CD4-positive, alpha-beta T cell (primary cell): ENCODE results near the gene NXPE1. TPM values are rescaled to one million over a fixed set of nuclear protein-coding genes. Genes with fewer than 3 reads are reported as not detected.
"Not testable (repeated sequence)": the region's sequence is repeated elsewhere in the genome, so short reads cannot be mapped to it uniquely, and the experiment has no call there.

Experiments used
- ATAC-seq: fragments of 200-7000 bp; cut with Tn5 transposase; one replicate; pipeline ENCODE4 v1.10.0; 2022; ENCODE audit warnings: mild to moderate bottlenecking; ENCODE audit not compliant: poor library complexity
- CTCF ChIA-PET: fragments of 350-600 bp; sonication (Branson Sonifier 250); formaldehyde crosslinking; loops from one replicate; lab custom pipeline; 2021; ENCODE audit warnings: antibody characterized with exemption, inconsistent platforms; lab: Charles Lee
- POLR2A ChIA-PET: fragments of 350-600 bp; sonication (Branson Sonifier 250); formaldehyde crosslinking; loops from one replicate; lab custom pipeline; 2021; ENCODE audit warnings: antibody characterized with exemption, inconsistent platforms; lab: Charles Lee
- DNase-seq, 14 experiments: peaks; one replicate each; pipeline ENCODE4 v3.0.0-alpha.2; 2013 to 2020; ENCODE audit warnings: mixed read lengths in 2 of 14
- H3K27ac ChIP-seq, 2 donors: one replicate each; pipeline versions ENCODE4 v1.5.1 to v1.7.0; 2013; ENCODE audit warnings: low read length in 2 of 2, low read depth in 1 of 2, mild to moderate bottlenecking in 1 of 2
- H3K27me3 ChIP-seq, 2 experiments: 1 replicate in 1 of 2; 2 replicates in 1 of 2; pipeline versions ENCODE4 v1.6.1 to v1.7.0; 2013; ENCODE audit warnings: low read length in 2 of 2, control low read depth in 1 of 2, mild to moderate bottlenecking in 1 of 2, moderate library complexity in 1 of 2; ENCODE audit not compliant: insufficient read depth in 2 of 2, control insufficient read depth in 1 of 2
- H3K36me3 ChIP-seq: one replicate; pipeline ENCODE4 v1.6.1; 2013; ENCODE audit warnings: low read length, control low read depth; ENCODE audit not compliant: insufficient read depth
- H3K4me1 ChIP-seq: one replicate; pipeline ENCODE4 v1.6.1; 2013; ENCODE audit warnings: low read length, control low read depth; ENCODE audit not compliant: insufficient read depth
- H3K4me3 ChIP-seq: one replicate; pipeline ENCODE4 v1.5.1; 2013; ENCODE audit warnings: mild to moderate bottlenecking, low read length, moderate library complexity
- H3K9me3 ChIP-seq, 2 experiments: 1 replicate in 1 of 2; 2 replicates in 1 of 2; pipeline versions ENCODE4 v1.6.1 to v1.7.0; 2013; ENCODE audit warnings: low read length in 2 of 2, mild to moderate bottlenecking in 2 of 2, control low read depth in 1 of 2, moderate library complexity in 1 of 2; ENCODE audit not compliant: control insufficient read depth in 1 of 2, insufficient read depth in 1 of 2
- H3K27ac Mint-ChIP-seq: one replicate; pipeline ENCODE4 v1.8.0; 2020; ENCODE audit warnings: mixed read lengths
- H3K27me3 Mint-ChIP-seq: one replicate; pipeline ENCODE4 v1.8.0; 2021; ENCODE audit warnings: mixed read lengths
- H3K36me3 Mint-ChIP-seq: one replicate; pipeline ENCODE4 v1.8.0; 2021; ENCODE audit warnings: low read depth, mixed read lengths
- H3K4me1 Mint-ChIP-seq: one replicate; pipeline ENCODE4 v1.8.0; 2021; ENCODE audit warnings: low read depth, mixed read lengths
- H3K4me3 Mint-ChIP-seq: one replicate; pipeline ENCODE4 v1.8.0; 2020; ENCODE audit warnings: mild to moderate bottlenecking, mixed read lengths
- H3K9me3 Mint-ChIP-seq: one replicate; pipeline ENCODE4 v1.8.0; 2020; ENCODE audit warnings: mixed read lengths
- CTCF ChIP-seq: fragments of 200-600 bp; IDR thresholded peaks from one replicate; pipeline ENCODE4 v1.8.0; 2022; ENCODE audit warnings: antibody characterized with exemption, mild to moderate bottlenecking
- intact Hi-C, 2 experiments: fragments of 100-400 bp; cut with DNase I in 1 of 2; cut with micrococcal nuclease in 1 of 2; formaldehyde crosslinking; loops; one replicate each; pipeline versions ENCODE4 v1.15.1 to v1.9.0; 2023 to 2025; cut with DNase I, micrococcal nuclease
- total RNA-seq, 174 experiments: library from RNA in 2 of 174; stranded (reverse) in 2 of 174; gene quantifications; one replicate each; pipeline ENCODE4 v1.2.3 and lab custom pipeline; 2021 to 2026

The NXPE1 gene
- total RNA-seq, 2 experiments from 2014 or later = not detected

GRCh38 chr11:114605370-114605769, 45.7 kb upstream of the NXPE1 start:
- Histone ChIP-seq H3K9me3 (no peaks in the 10 kb centered on the region), H3K4me1 (no peaks in the 10 kb centered on the region), H3K36me3 (no peaks in the 10 kb centered on the region), H3K27me3 (no peaks in the 10 kb centered on the region), H3K4me3 (no peak overlapping the region), H3K27ac (no peak overlapping the region)
- TF ChIP-seq CTCF = no peak
- intact Hi-C loops = no loop called here
- ChIA-PET CTCF (no interaction called here), POLR2A (no interaction called here)
- no peaks in the 10 kb centered on the region for H3K4me1 Mint-ChIP-seq
- no peaks in the 10 kb centered on the region for H3K27me3 Mint-ChIP-seq
- H3K27ac Mint-ChIP-seq = no peak overlapping the region
- H3K9me3 Mint-ChIP-seq = no peaks in the 10 kb centered on the region
- ATAC-seq = no peak
- no peaks in the 10 kb centered on the region for H3K36me3 Mint-ChIP-seq
- no peak overlapping the region for H3K4me3 Mint-ChIP-seq
- DNase-seq = no peak

GRCh38 chr11:114604886-114605285, 45.2 kb upstream of the NXPE1 start:
- H3K4me1 Mint-ChIP-seq = no peaks in the 10 kb centered on the region

GRCh38 chr11:114604179-114604813, 44.6 kb upstream of the NXPE1 start:
- Histone ChIP-seq H3K9me3 (no peaks in the 10 kb centered on the region), H3K27ac (no peak overlapping the region), H3K4me1 (no peaks in the 10 kb centered on the region), H3K27me3 (no peaks in the 10 kb centered on the region), H3K36me3 (no peaks in the 10 kb centered on the region), H3K4me3 (no peak overlapping the region)
- ChIA-PET POLR2A (no interaction called here), CTCF (no interaction called here)
- Mint-ChIP-seq H3K27ac (no peak overlapping the region), H3K4me1 (no peaks in the 10 kb centered on the region), H3K4me3 (no peak overlapping the region), H3K27me3 (no peaks in the 10 kb centered on the region), H3K9me3 (no peaks in the 10 kb centered on the region), H3K36me3 (no peaks in the 10 kb centered on the region)
- ATAC-seq (no peak), DNase-seq (no peak)
- intact Hi-C loops = no loop called here
- no peak for TF ChIP-seq CTCF

More at GRCh38 chr11:114604886-114605285, 45.2 kb upstream of the NXPE1 start:
- no peak overlapping the region for H3K4me3 ChIP-seq
- TF ChIP-seq CTCF = no peak
- no peak overlapping the region for H3K4me3 Mint-ChIP-seq
- CTCF ChIA-PET = no interaction called here
- H3K36me3 Mint-ChIP-seq = no peaks in the 10 kb centered on the region
- no peak for DNase-seq
- H3K27me3 ChIP-seq = no peaks in the 10 kb centered on the region
- H3K27ac ChIP-seq = no peak overlapping the region
- H3K9me3 Mint-ChIP-seq = no peaks in the 10 kb centered on the region
- H3K36me3 ChIP-seq = no peaks in the 10 kb centered on the region
- H3K27me3 Mint-ChIP-seq = no peaks in the 10 kb centered on the region
- no peak overlapping the region for H3K27ac Mint-ChIP-seq
- H3K9me3 ChIP-seq = no peaks in the 10 kb centered on the region
- no peaks in the 10 kb centered on the region for H3K4me1 ChIP-seq
- POLR2A ChIA-PET = no interaction called here
- intact Hi-C loops = no loop called here
- no peak for ATAC-seq

GRCh38 chr11:114603151-114603550, 43.5 kb upstream of the NXPE1 start:
- CTCF ChIA-PET, H3K4me1 Mint-ChIP-seq, H3K4me1 ChIP-seq, H3K4me3 ChIP-seq, H3K27ac ChIP-seq, H3K36me3 Mint-ChIP-seq, ATAC-seq, H3K27me3 Mint-ChIP-seq, H3K27ac Mint-ChIP-seq, H3K4me3 Mint-ChIP-seq, H3K36me3 ChIP-seq, intact Hi-C loops, H3K9me3 ChIP-seq, H3K27me3 ChIP-seq, H3K9me3 Mint-ChIP-seq, POLR2A ChIA-PET: not testable (repeated sequence)
- peak in 1 of 14 experiments; percentile 17 for DNase-seq
